RWPE2 (cell line): Measurements from ENCODE around the gene PPFIA3.

ENCODE experiments used
- ATAC-seq: fragments of 200-7000 bp; cut with Tn5 transposase; 3 replicates; pipeline ENCODE4 v1.9.1; 2021; ENCODE audit warnings: low read depth
- DNase-seq: peaks from one replicate; pipeline ENCODE4 v3.0.0-alpha.2; 2020; ENCODE audit warnings: low spot score
- H3K27ac ChIP-seq: fragments of 450-650 bp; 2 replicates; pipeline ENCODE4 v1.5.1; 2017; ENCODE audit warnings: mild to moderate bottlenecking; ENCODE audit not compliant: poor library complexity, severe bottlenecking
- H3K27me3 ChIP-seq: fragments of 250-450 bp; sonication (Bioruptor Pico); 2 replicates; pipeline ENCODE4 v1.5.1; 2021; ENCODE audit warnings: mild to moderate bottlenecking, moderate library complexity; ENCODE audit not compliant: insufficient read depth, poor library complexity, severe bottlenecking
- H3K36me3 ChIP-seq: fragments of 250-450 bp; sonication (Bioruptor Pico); 2 replicates; pipeline ENCODE4 v1.5.1; 2020; ENCODE audit warnings: low read depth, mild to moderate bottlenecking, moderate library complexity
- H3K4me1 ChIP-seq: fragments of 250-450 bp; sonication (Bioruptor Pico); 2 replicates; pipeline ENCODE4 v1.5.1; 2021; ENCODE audit warnings: mild to moderate bottlenecking, moderate library complexity; ENCODE audit not compliant: insufficient read depth, poor library complexity, severe bottlenecking
- H3K4me3 ChIP-seq: fragments of 250-450 bp; sonication (Bioruptor Pico); 2 replicates; pipeline ENCODE4 v1.5.1; 2021; ENCODE audit warnings: mild to moderate bottlenecking, moderate library complexity; ENCODE audit not compliant: severe bottlenecking
- H3K9me3 ChIP-seq: fragments of 250-450 bp; sonication (Bioruptor Pico); 2 replicates; pipeline ENCODE4 v1.5.1; 2021; ENCODE audit warnings: mild to moderate bottlenecking, moderate library complexity; ENCODE audit not compliant: severe bottlenecking
- TF ChIP-seq, protein P1 (sequence below): fragments of 450-650 bp; IDR thresholded peaks from one replicate; pipeline ENCODE4 v1.5.1; 2017; ENCODE audit warnings: mild to moderate bottlenecking, moderate library complexity; ENCODE audit not compliant: poor library complexity, severe bottlenecking

The PPFIA3 gene

GRCh38 chr19:49107625-49108459 is 11.5 kb upstream of the PPFIA3 start:
- ATAC-seq = no peak
- Histone ChIP-seq H3K36me3 (peaks cover 62% of the 10 kb centered on the region), H3K27ac (no peak overlapping the region)

GRCh38 chr19:49109051-49109450 is 10.3 kb upstream of the PPFIA3 start:
- ATAC-seq (no peak), DNase-seq (no peak)
- H3K4me3 ChIP-seq = no peak overlapping the region
- no peak overlapping the region for H3K27ac ChIP-seq
- H3K27me3 ChIP-seq = no peaks in the 10 kb centered on the region
- peaks cover 50% of the 10 kb centered on the region for H3K36me3 ChIP-seq
- TF ChIP-seq, protein P1, sequence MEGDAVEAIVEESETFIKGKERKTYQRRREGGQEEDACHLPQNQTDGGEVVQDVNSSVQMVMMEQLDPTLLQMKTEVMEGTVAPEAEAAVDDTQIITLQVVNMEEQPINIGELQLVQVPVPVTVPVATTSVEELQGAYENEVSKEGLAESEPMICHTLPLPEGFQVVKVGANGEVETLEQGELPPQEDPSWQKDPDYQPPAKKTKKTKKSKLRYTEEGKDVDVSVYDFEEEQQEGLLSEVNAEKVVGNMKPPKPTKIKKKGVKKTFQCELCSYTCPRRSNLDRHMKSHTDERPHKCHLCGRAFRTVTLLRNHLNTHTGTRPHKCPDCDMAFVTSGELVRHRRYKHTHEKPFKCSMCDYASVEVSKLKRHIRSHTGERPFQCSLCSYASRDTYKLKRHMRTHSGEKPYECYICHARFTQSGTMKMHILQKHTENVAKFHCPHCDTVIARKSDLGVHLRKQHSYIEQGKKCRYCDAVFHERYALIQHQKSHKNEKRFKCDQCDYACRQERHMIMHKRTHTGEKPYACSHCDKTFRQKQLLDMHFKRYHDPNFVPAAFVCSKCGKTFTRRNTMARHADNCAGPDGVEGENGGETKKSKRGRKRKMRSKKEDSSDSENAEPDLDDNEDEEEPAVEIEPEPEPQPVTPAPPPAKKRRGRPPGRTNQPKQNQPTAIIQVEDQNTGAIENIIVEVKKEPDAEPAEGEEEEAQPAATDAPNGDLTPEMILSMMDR = no peak
- no peaks in the 10 kb centered on the region for H3K9me3 ChIP-seq
- peaks cover 4% of the 10 kb centered on the region for H3K4me1 ChIP-seq

More at GRCh38 chr19:49107625-49108459, 11.5 kb upstream of the PPFIA3 start:
- no peak for DNase-seq
- Histone ChIP-seq H3K27me3 (no peaks in the 10 kb centered on the region), H3K9me3 (no peaks in the 10 kb centered on the region), H3K4me3 (no peak overlapping the region), H3K4me1 (no peaks in the 10 kb centered on the region)
- TF ChIP-seq, protein P1 = no peak

DNA sequence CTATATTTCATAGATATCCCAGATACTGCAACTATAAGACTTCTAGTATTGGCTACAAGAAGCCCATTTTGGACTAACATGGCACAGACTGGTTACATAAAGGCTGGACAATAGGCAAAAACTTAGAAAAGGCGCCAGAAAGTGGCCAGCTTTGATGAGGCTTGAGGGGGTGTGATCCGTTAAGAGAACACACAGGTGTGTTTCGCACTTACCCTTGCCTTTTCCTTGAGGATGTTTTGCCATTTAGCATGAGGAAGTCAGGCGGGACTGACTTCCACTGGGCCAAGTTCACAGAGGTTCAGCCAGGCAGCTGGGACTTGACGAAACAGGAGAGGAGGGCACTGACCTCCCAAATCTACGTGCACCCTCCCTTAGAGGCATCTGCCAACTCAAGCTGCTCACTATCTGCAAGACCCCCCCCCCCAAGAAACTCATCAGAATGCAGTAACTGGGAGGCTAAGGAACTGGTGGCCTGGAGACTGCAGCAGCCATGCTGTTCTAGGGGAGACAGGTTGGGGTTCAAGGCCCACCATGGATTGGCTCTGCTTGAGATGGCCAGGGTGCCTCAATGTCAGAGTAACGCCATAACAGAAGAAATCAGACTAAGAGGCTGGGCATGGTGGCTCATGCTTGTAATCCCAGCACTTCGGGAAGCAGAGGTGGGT is 9.6 kb upstream of the PPFIA3 start:
- no peaks in the 10 kb centered on the region for H3K27me3 ChIP-seq
- H3K4me1 ChIP-seq = peaks cover 4% of the 10 kb centered on the region
- H3K9me3 ChIP-seq = no peaks in the 10 kb centered on the region
- TF ChIP-seq, protein P1 = no peak
- DNase-seq (no peak), ATAC-seq (no peak)
- H3K4me3 ChIP-seq = no peak overlapping the region
- no peak overlapping the region for H3K27ac ChIP-seq
- H3K36me3 ChIP-seq = peaks cover 44% of the 10 kb centered on the region

GRCh38 chr19:49110567-49110966 is 8.8 kb upstream of the PPFIA3 start:
- H3K27me3 ChIP-seq = no peaks in the 10 kb centered on the region
- H3K36me3 ChIP-seq = peaks cover 36% of the 10 kb centered on the region
- H3K4me3 ChIP-seq = no peak overlapping the region
- H3K9me3 ChIP-seq = no peaks in the 10 kb centered on the region
- TF ChIP-seq, protein P1 = no peak
- DNase-seq (no peak), ATAC-seq (no peak)
- H3K4me1 ChIP-seq = peaks cover 4% of the 10 kb centered on the region
- H3K27ac ChIP-seq = no peak overlapping the region
